SU-DHL-6 (cell line): ENCODE data around the gene DPP6.

Experiments
- CTCF ChIP-seq: fragments of 200-600 bp; sonication (generic); IDR thresholded peaks from one replicate; pipeline ENCODE4 v1.5.1; 2017; ENCODE audit warnings: antibody characterized with exemption, mild to moderate bottlenecking, low read length, moderate library complexity; ENCODE audit not compliant: insufficient read depth, poor library complexity, severe bottlenecking
- EZH2phosphoT487 ChIP-seq: fragments of 200-600 bp; sonication (generic), shearing (Covaris generic); conservative IDR thresholded peaks from 2 replicates; pipeline ENCODE4 v1.6.1; 2018; ENCODE audit warnings: mild to moderate bottlenecking, antibody characterized with exemption, low read length, moderate library complexity, mixed read lengths

GRCh38 chr7:154584352-154585252, 532.4 kb downstream of the DPP6 start:
- TF ChIP-seq CTCF, result no peak
- no peak for TF ChIP-seq EZH2phosphoT487
